ELR (cell line): ENCODE measurements around the gene PIGO.

ENCODE experiments used
- DNase-seq: peaks from one replicate; pipeline ENCODE4 v3.0.0-alpha.2; 2015; ENCODE audit warnings: low read depth

The PIGO gene

DNA sequence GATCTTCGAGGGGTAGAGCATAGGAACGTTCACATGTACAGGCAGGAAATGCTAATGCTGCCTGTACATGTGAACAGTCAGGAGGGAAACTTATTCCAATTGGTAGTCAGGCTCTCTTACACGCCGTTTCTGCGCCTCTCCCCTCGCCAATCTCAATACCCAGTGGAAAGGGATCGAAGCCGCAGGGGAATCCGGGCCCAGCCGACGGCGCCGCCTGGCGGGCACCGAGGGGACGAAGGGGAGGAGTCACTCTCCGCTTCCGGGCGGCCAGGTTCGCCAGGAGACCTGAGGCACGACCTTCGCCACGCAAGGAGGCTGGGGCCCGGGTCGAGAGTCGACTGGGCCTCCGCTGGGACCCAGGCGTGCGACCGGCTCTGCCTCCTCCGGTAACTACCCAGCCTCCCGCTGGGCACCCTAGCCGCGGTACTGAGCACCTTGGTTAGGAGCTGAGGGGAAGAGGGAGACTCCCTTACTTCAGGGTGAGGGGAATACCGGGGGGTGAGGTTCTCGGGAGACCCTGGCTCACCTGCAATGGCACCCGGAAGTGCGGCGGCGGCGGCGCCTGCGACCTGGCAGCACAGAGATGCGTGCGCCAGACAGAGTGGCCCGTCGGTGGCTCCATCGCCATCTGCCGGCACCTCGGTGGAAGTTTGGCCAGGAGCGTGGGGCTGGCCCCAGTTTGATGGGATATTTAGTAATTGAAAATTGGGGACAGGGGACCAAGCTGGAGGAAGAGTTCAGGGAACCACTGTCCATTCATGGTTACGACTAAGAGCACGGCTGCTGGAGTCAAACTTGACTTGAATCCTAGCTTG is at the start of gene PIGO:
Gene PIGO (minus strand): TSS at position 557 of the 815 bp plus-strand sequence. CDS start 1,026 bp downstream, outside the sequence.
- DNase-seq: peak; percentile 86

DNA sequence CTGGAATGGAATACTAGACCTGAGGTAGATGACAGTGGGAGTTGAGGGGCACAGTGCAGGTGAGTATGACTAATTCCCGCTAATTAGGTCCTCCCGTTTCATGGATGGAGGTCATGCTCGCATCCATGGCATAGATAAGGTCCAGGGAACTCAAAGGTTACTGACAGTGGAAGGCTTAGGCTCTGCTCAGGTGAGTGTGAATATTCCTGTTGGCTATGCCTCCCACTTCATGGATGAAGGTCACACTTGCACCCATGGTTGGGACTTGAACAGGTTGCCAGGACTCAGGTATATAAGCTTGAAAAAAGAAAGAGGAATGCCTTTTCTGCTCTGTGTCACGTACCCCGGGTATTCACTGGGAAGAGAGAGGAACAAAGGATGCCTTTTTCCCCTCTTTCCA is 45.6 kb upstream of the PIGO start:
- no peak for DNase-seq

DNA sequence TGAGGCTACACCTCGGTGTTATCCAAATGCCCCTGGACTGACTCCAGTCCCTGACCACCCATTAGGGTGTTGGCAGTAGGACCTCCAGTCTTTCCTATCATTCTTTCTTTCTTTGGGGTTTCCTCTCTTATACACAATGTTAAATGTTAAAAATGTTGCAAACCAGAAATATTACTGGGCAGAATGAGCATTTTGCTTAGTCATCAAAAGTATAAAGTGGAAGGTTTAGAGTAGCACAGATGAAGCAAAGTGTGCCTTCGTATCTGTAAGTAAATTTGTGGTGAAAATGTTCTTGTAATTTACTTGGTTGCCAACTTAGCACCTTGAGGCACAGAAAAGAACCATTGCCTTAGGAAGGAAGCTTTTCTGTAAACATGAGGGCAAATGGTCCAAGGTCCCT is 43.7 kb upstream of the PIGO start:
- DNase-seq: no peak

DNA sequence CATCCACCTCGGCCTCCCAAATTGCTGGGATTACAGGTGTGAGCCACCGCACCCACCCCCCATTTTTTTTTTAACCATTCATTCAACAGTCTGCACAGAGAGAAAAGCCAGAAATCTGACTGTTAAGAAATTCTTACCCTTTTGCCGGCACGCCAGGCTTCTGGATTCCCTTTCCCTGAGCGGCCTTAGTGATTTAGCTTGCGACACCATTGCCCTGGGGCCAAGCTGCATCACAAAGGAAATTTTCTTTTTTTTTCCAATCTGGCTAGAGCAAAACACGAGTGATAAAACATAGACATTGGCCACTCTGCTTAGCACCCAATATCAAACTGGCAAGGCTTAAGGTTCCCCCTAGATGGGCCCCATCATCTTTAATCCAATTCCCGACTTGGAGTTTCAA is 40.5 kb upstream of the PIGO start:
- no peak for DNase-seq

DNA sequence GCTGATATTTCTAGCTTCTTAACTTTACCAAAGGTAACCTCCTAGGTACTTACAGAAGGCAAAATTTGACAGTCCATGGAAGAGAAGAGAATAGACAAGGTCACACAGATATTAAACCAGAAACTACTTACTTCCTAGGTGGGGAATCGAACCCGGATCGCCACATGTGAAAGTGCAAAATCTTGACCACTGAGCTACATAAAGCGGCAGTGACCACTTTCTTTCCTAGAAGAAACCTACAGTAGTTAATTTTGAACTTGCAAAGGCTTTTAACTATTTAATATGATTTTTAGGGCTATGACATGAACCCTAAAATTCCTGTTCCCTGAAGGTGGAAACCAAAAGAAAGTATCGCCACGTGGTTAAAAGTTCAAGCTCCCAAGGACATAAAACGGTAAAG is 39.6 kb upstream of the PIGO start:
- no peak for DNase-seq

DNA sequence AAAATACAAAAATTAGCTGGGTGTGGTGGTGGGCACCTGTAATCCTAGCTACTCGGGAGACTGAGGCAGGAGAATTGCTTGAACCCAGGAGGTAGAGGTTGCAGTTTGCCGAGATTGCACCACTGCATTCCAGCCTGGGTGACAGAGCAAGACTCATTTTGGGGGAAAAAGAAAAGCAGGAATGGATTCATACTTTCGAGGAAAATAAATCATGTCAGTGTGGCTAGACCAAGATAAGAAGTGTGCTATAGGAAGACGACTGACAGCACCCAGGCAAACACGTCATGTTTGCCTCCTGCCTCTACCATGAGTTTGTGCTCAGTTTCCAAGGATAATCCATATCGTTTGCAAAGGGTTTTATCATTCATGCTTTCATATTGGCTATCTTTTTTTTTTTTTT is 38.5 kb upstream of the PIGO start:
- DNase-seq: no peak

DNA sequence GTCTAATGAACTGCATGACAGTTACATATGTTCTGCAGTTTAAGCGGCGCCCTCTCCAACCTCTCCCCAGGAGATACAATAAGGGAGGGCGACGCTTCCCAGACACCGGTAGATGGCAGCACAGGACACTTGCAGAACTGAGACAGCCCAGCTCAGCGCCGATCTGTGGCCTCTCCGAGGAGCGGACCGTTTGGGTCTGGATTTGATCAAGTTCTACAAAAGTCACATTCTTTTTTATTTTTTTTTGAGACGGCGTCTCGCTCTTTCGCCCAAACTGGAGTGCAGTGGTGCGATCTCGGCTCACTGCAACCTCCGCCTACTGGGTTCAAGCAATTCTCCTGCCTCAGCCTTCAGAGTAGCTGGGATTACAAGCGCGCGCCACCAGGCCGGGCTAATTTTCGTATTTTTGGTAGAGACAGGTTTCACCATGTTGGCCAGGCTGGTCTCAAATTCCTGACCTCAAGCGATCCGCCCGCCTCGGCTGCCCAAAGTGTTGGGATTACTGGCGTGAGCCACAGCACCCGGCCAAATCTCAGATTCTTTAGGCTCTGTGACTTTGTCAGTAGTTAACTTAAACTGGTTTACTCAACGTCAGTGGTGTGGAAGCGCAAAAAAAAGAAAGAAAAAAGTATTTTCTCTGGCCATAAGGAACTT is 20.6 kb upstream of the PIGO start:
- DNase-seq: peak; percentile 96

DNA sequence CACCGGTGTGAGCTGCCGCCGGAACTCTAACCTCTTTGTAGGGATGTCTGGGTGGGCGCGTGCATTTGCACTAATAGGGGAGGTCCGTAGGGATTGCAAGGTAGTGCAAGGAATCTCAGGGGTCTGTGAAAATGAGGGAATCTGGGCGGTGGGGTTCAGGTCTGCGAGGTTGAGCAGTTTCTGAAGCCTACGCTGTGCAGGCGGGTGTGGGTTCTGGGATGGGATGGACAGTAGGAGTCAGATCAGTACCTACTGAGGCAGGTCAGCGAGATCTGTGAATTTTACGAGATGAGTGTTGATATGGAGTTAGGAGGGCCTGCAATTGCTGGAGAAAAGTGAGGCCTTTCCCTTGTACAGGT is 20.1 kb upstream of the PIGO start:
- no peak for DNase-seq

DNA sequence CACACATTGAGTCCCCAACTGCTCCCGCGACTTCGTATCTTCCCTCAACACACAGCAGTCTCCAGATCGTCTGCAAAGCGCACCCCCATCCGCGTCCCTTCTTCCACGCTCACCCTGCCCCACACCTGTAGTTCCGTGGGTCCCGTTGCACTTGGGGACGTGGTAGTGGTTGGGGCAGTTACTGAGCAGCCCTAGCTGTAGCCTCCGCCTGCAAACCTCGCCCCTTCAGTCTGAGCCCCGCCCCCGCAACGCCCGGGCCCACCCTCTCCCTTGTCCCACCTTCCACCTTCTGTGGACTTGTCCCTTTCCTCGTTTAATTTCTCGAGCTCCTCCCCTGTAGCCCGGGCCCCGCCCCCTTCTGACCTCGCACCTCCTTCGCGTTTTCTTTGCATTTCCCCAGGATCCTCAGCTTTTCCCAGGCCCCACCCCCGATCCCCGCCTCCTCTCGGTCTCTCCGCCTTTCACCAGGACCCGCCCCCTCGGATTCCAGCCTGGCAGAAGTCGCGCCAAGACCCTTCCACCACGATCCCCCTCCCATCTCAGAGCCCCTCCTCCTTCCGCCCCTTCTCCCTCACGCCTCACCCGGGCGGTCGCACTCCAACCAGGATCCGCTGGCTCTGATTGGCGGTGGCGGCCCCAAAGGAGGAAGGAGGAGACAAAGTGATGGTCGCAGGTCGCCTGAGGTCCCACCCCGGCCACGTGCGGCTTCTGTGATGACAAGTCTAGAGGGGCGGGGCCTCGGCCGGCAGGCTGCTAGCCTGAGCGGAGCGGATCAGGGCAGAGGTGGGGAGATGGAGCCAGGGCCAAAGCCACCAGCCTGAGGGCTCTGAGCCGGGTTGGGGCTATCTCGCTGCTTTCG is 19.5 kb upstream of the PIGO start, which contains the start of gene ATOSB:
Gene ATOSB (minus strand): TSS at position 183 of the 859 bp plus-strand sequence. CDS start 7,588 bp downstream, outside the sequence.
- DNase-seq: peak; percentile 97

DNA sequence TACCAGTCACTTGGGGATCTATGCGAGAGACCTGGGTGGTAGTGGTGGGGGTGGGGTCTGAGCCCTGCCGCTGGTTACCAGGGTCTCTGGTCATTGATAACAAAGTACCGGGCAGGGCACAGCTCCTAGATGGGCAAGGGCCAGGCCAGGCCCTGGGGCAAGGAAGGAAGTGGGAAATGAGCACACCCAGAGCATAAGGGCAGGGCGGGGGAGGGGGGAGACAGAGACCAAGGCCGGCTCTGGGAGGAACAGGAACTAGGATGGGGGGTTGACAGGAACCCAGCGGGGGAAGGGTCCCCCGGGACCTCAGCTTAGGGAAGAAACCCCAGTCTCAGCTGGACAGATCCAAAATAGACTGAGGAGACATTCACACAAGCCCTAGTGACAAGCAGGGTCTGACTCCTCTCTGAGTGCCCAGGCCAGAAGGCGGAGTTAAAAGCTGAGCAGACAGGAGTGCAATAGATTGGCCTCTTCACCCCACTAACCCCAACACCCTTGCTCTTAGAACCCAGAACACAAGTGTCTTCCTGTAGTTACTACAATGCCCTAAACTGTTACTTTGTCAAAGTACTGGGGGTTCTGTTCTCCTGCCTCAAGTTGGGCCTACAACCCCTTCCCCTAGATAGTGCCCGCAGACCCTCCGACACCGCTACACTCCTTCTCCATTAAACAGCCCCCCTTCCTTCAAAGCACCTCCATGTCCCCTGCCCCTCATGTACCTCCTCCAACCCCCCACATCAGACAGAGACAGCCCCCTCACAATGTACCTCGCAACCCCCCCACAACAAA is 18.6 kb upstream of the PIGO start:
- peak; percentile 70 for DNase-seq

DNA sequence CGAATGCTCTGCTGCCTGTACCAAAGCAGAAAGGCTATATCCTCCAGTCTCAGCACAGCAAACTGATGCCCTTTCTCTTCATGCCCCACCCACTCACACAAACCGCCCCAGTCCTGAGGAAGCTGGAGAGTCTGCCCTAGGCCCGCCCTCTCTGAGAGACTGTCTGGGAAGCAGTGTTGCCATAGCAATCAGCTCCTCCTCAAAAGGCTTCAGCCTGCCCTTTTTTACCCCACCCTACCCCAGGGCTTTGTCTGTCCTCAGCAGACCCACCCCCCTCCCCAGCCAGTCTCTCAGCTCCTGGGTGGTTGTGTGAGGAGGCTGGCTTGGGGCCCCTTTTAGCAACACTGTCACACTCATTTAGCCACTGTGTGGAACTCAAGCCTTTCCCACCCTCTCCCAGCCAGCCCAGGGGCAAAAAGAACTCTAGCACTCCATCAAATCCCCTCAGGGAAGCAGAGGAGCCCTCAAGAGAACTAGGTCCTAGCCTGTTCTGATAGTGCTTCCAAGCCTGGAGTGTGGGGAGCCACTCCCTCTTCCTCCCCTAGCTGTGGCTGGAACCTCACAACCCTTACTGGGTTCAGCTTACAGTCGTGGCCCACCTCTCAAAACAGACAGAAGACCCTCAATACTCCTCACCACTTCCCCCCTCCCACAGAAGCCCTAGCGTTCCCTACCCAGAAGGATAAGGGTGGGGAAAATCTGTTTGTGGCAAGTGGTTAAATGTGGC is 17.9 kb upstream of the PIGO start:
- DNase-seq: peak; percentile 95

DNA sequence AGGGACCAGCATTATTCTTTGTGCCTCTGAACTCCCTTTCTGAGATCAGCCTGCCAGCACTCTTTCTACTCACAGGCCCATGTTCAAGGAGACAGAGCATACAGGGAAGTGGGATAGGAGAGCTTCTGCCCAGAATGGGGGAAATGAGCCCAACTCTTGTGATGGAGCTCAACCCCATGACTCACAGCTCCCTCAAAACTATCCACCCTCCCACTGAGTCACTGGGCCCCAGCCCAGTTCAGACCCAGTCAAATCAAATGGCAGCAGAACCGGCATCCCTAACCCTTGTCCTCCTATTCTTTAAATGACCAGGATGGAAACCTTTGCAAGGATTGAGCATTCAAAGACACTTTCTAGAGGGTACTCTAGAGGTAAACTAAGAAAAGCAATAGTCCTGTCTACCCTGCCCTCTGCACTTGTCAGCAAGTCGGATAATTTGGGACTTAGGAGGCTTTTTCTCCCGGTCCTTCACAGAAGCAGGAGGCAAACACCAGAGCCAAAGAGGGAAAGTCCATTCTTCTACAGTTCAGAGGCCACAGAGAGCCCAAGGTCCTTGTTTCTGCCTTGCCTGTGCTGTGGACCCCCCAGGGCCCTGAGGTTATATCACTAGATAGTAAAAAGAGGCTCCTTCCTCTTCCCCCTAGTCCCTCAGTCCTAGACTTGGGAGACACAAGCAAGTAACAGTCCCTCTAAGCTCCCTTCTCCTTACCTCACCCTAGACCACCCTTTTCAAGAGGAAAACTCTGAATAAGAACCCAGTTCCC is 16.0 kb upstream of the PIGO start:
- DNase-seq: peak; percentile 89

DNA sequence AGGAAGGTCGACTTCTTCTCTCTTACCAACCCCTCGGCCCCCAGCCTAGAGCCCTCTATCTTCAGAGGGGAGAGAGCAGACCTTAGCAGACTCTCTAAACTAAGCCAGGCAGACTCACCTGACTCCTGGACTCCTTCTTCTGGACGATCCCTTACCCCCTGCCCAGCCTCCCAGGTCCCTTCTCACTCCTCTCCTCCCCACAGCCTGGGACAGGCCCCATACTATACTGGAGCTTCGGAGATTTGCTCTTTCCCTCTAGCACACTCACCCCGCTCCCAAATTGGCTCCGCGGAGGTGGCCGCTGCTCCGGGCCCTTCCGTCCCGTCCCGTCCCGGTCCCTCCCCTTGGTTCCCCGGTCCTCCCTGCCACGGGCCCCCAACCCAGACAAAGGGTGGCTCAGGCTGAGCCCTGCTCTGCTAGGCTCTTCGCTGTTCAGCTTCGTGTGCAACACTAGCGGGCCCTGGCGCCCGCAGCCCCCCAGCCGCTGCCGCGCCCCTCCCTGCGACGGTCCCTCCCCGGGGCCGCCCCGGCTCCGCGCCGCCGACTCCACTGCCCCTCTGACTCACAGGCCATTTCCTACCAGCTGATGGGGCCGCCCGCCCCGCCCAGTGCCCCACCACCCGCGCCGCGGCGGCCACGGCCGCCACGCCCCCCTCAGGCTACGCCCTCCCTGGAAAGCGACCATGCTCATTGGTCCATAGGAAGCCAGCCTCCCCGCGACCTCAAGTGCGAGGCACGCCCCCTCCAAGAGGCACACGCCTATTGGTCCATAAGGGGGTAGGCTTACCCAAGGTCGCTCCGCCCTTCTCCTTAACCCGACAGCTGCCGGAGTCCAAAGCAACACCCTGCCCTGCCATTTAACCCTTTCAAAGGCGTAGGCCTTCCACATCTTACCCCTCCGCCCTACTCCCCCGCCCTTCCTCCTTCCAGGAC is 14.9 kb upstream of the PIGO start:
- peak; percentile 100 for DNase-seq

DNA sequence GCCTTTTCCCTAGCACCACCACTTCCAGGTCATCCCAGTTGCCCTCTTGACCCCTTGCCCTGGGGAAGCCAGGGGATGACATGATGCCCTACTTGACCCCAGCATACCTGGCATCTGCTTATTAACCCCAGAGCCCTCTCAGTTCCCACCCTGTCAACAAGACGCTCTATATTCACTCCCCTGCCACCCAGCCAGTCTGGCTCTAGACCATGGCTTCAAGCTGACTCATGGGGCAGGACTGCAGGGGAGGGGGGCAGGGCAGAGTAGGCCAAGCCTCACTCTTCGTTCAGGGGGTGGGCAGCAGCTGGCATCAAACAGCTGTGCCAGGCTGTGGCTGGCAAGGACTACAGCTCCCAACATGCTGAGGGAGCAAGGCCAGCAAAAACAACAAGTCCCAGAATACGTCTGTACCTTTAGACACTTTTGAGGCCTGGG is 14.0 kb upstream of the PIGO start:
- DNase-seq: peak; percentile 73

DNA sequence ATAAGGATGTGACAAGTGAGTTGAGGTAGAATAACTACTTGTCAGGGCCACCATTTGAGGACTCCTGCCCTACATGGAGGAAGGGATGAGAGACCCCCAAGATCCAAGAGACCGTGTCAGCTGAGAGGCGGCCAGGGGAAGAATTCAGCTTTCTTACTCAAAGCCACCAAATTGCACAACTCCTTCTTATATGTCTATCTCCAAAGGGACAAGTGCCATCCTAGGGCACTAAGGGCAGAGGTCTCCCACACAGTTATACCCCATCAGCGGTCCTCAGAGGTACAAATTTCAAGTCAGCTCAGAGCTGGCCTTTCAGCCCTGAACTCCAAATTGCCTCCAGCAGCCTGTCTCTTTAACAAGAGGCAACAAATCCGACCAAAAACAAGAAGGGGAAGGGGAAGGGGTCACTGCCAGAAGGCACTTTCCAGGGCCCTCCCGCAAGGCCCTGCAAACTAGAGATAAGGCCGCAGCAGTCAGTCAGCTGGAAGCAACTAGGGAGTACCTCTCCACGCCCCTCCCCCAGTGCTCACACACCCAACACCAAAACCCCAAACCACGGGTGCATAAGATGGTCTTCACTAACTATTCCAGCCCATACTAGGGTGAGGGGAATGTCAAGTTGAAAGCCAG is 12.7 kb upstream of the PIGO start:
- DNase-seq: no peak

DNA sequence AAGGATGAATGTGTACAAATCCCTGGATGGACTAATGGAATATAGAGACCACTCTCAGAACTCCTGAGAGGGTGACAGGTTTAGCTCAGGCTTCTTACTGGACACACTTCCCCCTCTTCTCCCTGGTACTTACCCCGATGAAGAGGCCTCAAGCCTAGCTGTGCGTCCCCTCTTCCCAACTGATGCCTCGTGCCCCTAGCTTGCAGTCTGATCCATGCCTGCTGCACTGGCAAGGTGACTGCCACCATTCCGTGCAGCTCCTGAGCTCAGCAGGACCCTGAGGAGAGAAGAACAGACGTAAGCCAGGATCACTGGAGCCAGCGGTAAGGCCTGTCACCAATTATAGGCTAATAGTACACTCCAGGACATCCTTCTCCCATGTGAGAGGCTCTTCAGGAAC is 12.1 kb upstream of the PIGO start:
- no peak for DNase-seq

DNA sequence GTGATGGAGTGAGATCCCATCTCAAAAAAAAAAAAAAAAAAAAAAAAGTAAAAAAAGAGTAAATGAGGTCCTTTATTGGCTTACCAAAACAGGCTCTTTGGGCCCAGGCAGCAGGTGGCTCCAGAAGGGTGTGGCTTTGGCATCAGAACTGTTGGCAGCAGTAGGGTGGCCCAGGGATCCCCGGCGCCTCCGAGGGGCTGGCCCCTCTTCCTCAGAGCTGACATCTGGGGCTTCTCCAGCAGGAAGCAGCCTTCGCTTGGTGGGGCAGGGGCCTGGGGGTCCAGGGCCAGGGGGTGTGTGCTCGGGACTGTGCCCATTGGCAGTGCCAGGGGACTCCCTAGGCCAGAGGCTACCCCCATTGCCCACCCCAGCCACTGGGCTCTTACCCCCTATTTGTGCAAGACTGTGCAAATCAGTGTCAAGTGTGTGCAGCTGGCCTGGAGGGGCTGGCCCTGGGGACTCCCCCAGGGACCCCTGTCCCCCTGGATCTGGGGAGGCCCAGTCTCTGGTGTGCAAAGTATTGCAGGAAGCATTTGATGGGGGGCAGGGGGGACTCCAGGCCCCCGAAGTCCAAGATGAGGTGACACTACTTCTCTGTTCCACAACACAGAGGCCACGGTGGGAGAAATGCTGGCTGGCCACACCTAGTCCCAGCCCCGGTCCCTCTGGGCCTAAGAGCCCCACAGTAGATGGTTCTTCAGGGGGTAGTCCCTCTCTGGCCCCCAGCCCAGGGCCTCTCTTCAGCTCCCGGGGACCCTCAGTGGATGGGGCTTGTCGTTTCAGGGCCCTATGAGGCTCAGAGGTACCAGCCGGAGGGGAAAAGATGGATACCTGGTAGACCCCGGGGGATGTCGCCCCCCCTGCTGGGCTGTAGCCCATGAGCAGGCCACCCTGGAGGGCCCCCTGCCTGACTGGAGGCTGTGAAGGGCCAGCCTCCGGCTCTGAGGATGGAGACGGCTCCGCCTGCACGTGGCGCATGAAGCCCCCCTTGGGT is 11.2 kb upstream of the PIGO start:
- DNase-seq: no peak
